HepG2 (cell line): Measurements from ENCODE around the gene CACNA1H. TPM values are rescaled to one million over a fixed set of nuclear protein-coding genes. Genes with fewer than 3 reads are reported as not detected.

Source experiments
- ATAC-seq: fragments of 200-7000 bp; cut with Tn5 transposase; 3 replicates; pipeline ENCODE4 v1.9.1; 2020; ENCODE audit warnings: mild to moderate bottlenecking, moderate library complexity
- BruUV-seq: library from RNA; stranded (reverse); fragments of 400-500 nt; replicated peaks from 2 replicates; lab custom pipeline; 2021; lab: Mats Ljungman, UMichigan
- CTCF ChIA-PET: fragments of 300-600 bp; formaldehyde crosslinking; extraction: SDS; loops from one replicate; lab custom pipeline; 2021; ENCODE audit warnings: low total read pairs, inconsistent platforms, low intra/inter-chr PET ratio; lab: Yijun Ruan, JAX
- POLR2A ChIA-PET: fragments of 350-600 bp; sonication (Branson Sonifier 250); formaldehyde crosslinking; loops from one replicate; lab custom pipeline; 2020; ENCODE audit warnings: antibody characterized with exemption, inconsistent platforms; lab: Yijun Ruan, JAX
- DNase-seq: peaks from one replicate; pipeline ENCODE4 v3.0.0-alpha.2; 2015; ENCODE audit warnings: low spot score
- FAIRE-seq: peaks from 3 replicates; lab custom pipeline; 2011; peaks lifted over from hg19 to GRCh38; lab: Jason Lieb, UNC
- H2AFZ ChIP-seq: one replicate; pipeline ENCODE4 v1.6.1; 2011; ENCODE audit warnings: low read length, inconsistent platforms
- H3K27ac ChIP-seq: fragments of 300-600 bp; 3 replicates; pipeline ENCODE4 v1.8.0; 2011; ENCODE audit warnings: mixed run types, mild to moderate bottlenecking, mixed read lengths, low read length, inconsistent platforms; ENCODE audit not compliant: insufficient read depth; ENCODE audit errors: extremely low read length
- H3K27me3 ChIP-seq, 2 experiments: fragments of 200-600 bp in 1 of 2; 2 replicates in 1 of 2; 3 replicates in 1 of 2; pipeline versions ENCODE4 v1.6.0 to v1.8.0; 2011; ENCODE audit warnings: low read length in 2 of 2, mild to moderate bottlenecking in 2 of 2, moderate library complexity in 2 of 2, inconsistent platforms in 1 of 2; ENCODE audit not compliant: insufficient read depth in 2 of 2, control insufficient read depth in 1 of 2
- H3K36me3 ChIP-seq, 2 experiments: fragments of 200-600 bp in 1 of 2; replicated peaks in 1 of 2; 2 replicates in 1 of 2; 3 replicates in 1 of 2; pipeline versions ENCODE4 v1.5.1 to v1.8.0; 2011; ENCODE audit warnings: low read length in 2 of 2, inconsistent platforms in 1 of 2; ENCODE audit not compliant: insufficient read depth in 2 of 2, control insufficient read depth in 1 of 2
- H3K4me1 ChIP-seq: 2 replicates; pipeline ENCODE4 v1.5.1; 2012; ENCODE audit warnings: low read length, inconsistent platforms; ENCODE audit not compliant: insufficient read depth
- H3K4me2 ChIP-seq: 2 replicates; pipeline ENCODE4 v1.6.0; 2011; ENCODE audit warnings: low read depth, low read length, inconsistent platforms
- H3K4me3 ChIP-seq, 3 experiments: fragments of 200-600 bp in 1 of 3; sonication (generic), shearing (Covaris generic) in 1 of 3; replicated peaks in 1 of 3; 2 replicates each; pipeline ENCODE4 v1.5.1; 2011 to 2016; ENCODE audit warnings: low read length in 3 of 3, inconsistent platforms in 2 of 3, low read depth in 2 of 3, mild to moderate bottlenecking in 2 of 3, control low read depth in 1 of 3, mixed read lengths in 1 of 3; ENCODE audit not compliant: insufficient read depth in 1 of 3
- H3K79me2 ChIP-seq: one replicate; pipeline ENCODE4 v1.6.1; 2011; ENCODE audit warnings: low read length, inconsistent platforms; ENCODE audit not compliant: insufficient read depth
- H3K9ac ChIP-seq: 2 replicates; pipeline ENCODE4 v1.6.0; 2011; ENCODE audit warnings: mild to moderate bottlenecking, low read depth, low read length, inconsistent platforms; ENCODE audit not compliant: insufficient read depth
- H3K9me3 ChIP-seq: 2 replicates; pipeline ENCODE4 v1.5.1; 2012; ENCODE audit warnings: mild to moderate bottlenecking, low read length
- H4K20me1 ChIP-seq: 2 replicates; pipeline ENCODE4 v1.6.0; 2011; ENCODE audit warnings: inconsistent platforms, mild to moderate bottlenecking, low read length, moderate library complexity; ENCODE audit not compliant: insufficient read depth
- ARNTL ChIP-seq: sonication (generic); formaldehyde crosslinking; IDR thresholded peaks from 2 replicates; pipeline ENCODE4 v1.4.0; 2020; ENCODE audit warnings: mild to moderate bottlenecking, missing genetic modification reagents
- CBFB ChIP-seq: sonication (generic); formaldehyde crosslinking; IDR thresholded peaks from 2 replicates; pipeline ENCODE4 v1.4.0; 2020; ENCODE audit warnings: missing genetic modification reagents
- CBX1 ChIP-seq: IDR thresholded peaks from one replicate; pipeline ENCODE4 v1.6.1; 2016; ENCODE audit warnings: antibody characterized with exemption, low read depth
- ETV5 ChIP-seq: IDR thresholded peaks from 2 replicates; pipeline ENCODE4 v1.6.1; 2018; ENCODE audit warnings: missing biosample characterization, missing genetic modification reagents, inconsistent platforms, borderline replicate concordance
- FOXA3 ChIP-seq: IDR thresholded peaks from 2 replicates; pipeline ENCODE4 v1.6.1; 2016; ENCODE audit warnings: missing genetic modification reagents, missing compliant biosample characterization
- GATAD2A ChIP-seq: IDR thresholded peaks from 2 replicates; pipeline ENCODE4 v1.6.1; 2016
- HOXA9 ChIP-seq: sonication (generic); formaldehyde crosslinking; IDR thresholded peaks from 2 replicates; pipeline ENCODE4 v1.8.1; 2022; ENCODE audit warnings: missing genetic modification reagents, mild to moderate bottlenecking, moderate library complexity, borderline replicate concordance
- KDM3A ChIP-seq: IDR thresholded peaks from 2 replicates; pipeline ENCODE4 v1.6.1; 2018; ENCODE audit warnings: low read depth, missing compliant biosample characterization
- MAFK ChIP-seq, 2 experiments: IDR thresholded peaks in 1 of 2; conservative IDR thresholded peaks in 1 of 2; 2 replicates each; pipeline ENCODE4 v1.6.1; 2011; ENCODE audit warnings: improper control_type of control experiment in 2 of 2, low read length in 2 of 2
- MTF2 ChIP-seq: sonication (generic); formaldehyde crosslinking; IDR thresholded peaks from 2 replicates; pipeline ENCODE4 v1.5.0; 2020; ENCODE audit warnings: missing genetic modification reagents, borderline replicate concordance
- NBN ChIP-seq: fragments of 450-650 bp; conservative IDR thresholded peaks from 2 replicates; pipeline ENCODE4 v1.6.1; 2017
- NR2F6 ChIP-seq, 2 experiments: IDR thresholded peaks; 2 replicates each; pipeline ENCODE4 v1.6.1; 2016; ENCODE audit warnings: antibody characterized with exemption in 1 of 2, mild to moderate bottlenecking in 1 of 2
- SP4 ChIP-seq: sonication (generic); formaldehyde crosslinking; IDR thresholded peaks from 2 replicates; pipeline ENCODE4 v1.8.1; 2023; ENCODE audit warnings: mild to moderate bottlenecking, missing genetic modification reagents
- ZFP41 ChIP-seq: sonication (generic); formaldehyde crosslinking; IDR thresholded peaks from 2 replicates; pipeline ENCODE4 v1.4.0; 2020; ENCODE audit warnings: mild to moderate bottlenecking, missing genetic modification reagents, borderline replicate concordance
- ZFY ChIP-seq: sonication (generic); formaldehyde crosslinking; IDR thresholded peaks from 2 replicates; pipeline ENCODE4 v1.4.0; 2020; ENCODE audit warnings: missing genetic modification reagents
- ZMAT3 ChIP-seq: sonication (generic); formaldehyde crosslinking; conservative IDR thresholded peaks from 2 replicates; pipeline ENCODE4 v1.7.0; 2021; ENCODE audit warnings: missing genetic modification reagents
- ZMYM3 ChIP-seq: sonication (generic); formaldehyde crosslinking; IDR thresholded peaks from 2 replicates; pipeline ENCODE4 v1.5.1; 2020; ENCODE audit warnings: mild to moderate bottlenecking, missing genetic modification reagents
- ZNF260 ChIP-seq: sonication (generic); formaldehyde crosslinking; IDR thresholded peaks from 2 replicates; pipeline ENCODE4 v1.4.0; 2020; ENCODE audit warnings: missing genetic modification reagents, low read depth, mild to moderate bottlenecking, borderline replicate concordance
- ZNF446 ChIP-seq: sonication (generic); formaldehyde crosslinking; IDR thresholded peaks from 2 replicates; pipeline ENCODE4 v1.5.0; 2020; ENCODE audit warnings: mild to moderate bottlenecking, missing genetic modification reagents
- ZNF589 ChIP-seq: sonication (generic); formaldehyde crosslinking; conservative IDR thresholded peaks from 2 replicates; pipeline ENCODE4 v1.8.0; 2022; ENCODE audit warnings: mild to moderate bottlenecking, moderate library complexity, missing genetic modification reagents
- ZNF75D ChIP-seq: sonication (generic); formaldehyde crosslinking; IDR thresholded peaks from 2 replicates; pipeline ENCODE4 v1.8.1; 2023; ENCODE audit warnings: missing genetic modification reagents, mild to moderate bottlenecking, borderline replicate concordance
- ZNF768 ChIP-seq: sonication (generic); formaldehyde crosslinking; IDR thresholded peaks from 2 replicates; pipeline ENCODE4 v1.4.0; 2020; ENCODE audit warnings: missing genetic modification reagents
- whole genome bisulfite sequencing: methylation state at CpG from one replicate; pipeline ENCODE4 v1.1.6; 2017; ENCODE audit warnings: low lambda C conversion rate; 5-methylcytosine and 5-hydroxymethylcytosine counted together
- in situ Hi-C: cut with HindIII; loops from 2 replicates; pipeline ENCODE4 v1.10.0; 2017; ENCODE audit warnings: low pct_unique_long_range_greater_than_20kb; ENCODE audit not compliant: extremely low pct_ligation_motif_present
- intact Hi-C: fragments of 100-400 bp; cut with micrococcal nuclease; formaldehyde crosslinking; loops from one replicate; pipeline ENCODE4 v1.10.0; 2022; ENCODE audit not compliant: unreplicated experiment
- polyA plus RNA-seq, 8 experiments: library from polyadenylated mRNA; depleted of rRNA in 3 of 8; stranded (reverse) in 7 of 8; unstranded in 1 of 8; fragments of >200 nt; fragmentation: Illumina TruSeq in 4 of 8; extraction: Trizol in 4 of 8; gene quantifications; 2 replicates each; pipeline versions ENCODE4 v1.2.1 to v1.2.3, GENCODE V29; 2011 to 2016; ENCODE audit warnings: low read depth in 4 of 8, missing spikeins in 1 of 8, mixed read lengths in 1 of 8; ENCODE audit not compliant: insufficient read depth in 1 of 8
- total RNA-seq, 5 experiments: library from RNA; depleted of rRNA; stranded (reverse); fragments of >200 nt; fragmentation: Illumina TruSeq; extraction: Trizol; gene quantifications; 2 replicates each; pipeline ENCODE4 v1.2.3, GENCODE V29; 2016; ENCODE audit warnings: low read depth in 1 of 5
- TF ChIP-seq, protein P1 (sequence below): sonication (generic); formaldehyde crosslinking; IDR thresholded peaks from 2 replicates; pipeline ENCODE4 v1.8.1; 2023; ENCODE audit warnings: missing genetic modification reagents, inconsistent platforms, borderline replicate concordance
- TF ChIP-seq, protein P2 (sequence below): sonication (generic); formaldehyde crosslinking; IDR thresholded peaks from 2 replicates; pipeline ENCODE4 v1.8.0; 2022; ENCODE audit warnings: mild to moderate bottlenecking, missing genetic modification reagents; ENCODE audit not compliant: insufficient replicate concordance

Gene CACNA1H
- total and polyA plus RNA-seq, 2 of the 13 experiments (the other 11 are each of a cell fraction or from before 2014, with no cell fraction given) = 0.40 to 1.8 TPM

DNA sequence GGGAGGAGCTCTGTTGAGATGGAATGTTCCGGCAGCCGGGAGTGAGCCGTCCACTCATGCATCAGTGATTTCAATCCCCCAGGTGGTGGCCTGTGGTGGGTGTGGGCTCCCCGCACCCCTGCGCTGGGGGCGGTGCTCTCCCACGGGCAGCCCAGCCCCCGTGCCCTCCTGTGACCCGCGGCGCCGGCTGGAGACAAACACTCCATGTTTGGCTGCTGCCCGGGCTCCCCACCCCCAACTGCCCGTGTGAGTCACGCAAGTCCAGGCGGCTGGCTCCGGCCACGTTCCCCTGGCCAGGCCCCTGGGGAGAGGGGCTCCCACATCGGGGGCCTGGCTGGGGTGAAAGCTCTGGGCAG is 29.4 kb downstream of the CACNA1H start:
- Histone ChIP-seq H3K27ac (no peak overlapping the region), H2AFZ (no peak overlapping the region), H3K9me3 (no peaks in the 10 kb centered on the region), H3K4me1 (peaks cover 27% of the 10 kb centered on the region), H4K20me1 (no peaks in the 10 kb centered on the region), H3K36me3 (no peaks in the 10 kb centered on the region), H3K4me3 (peak overlapping the region in 1 of 3 experiments; percentile 43; a peak in 1 of 6 replicates), H3K27me3 (peaks cover 0 to 34% of the 10 kb centered on the region in 2 experiments; a peak in 4 of 5 replicates), H3K9ac (no peak overlapping the region), H3K79me2 (no peaks in the 10 kb centered on the region), H3K4me2 (peak overlapping the region; percentile 45; the same call in 1 of the 2 replicates)
- peak; percentile 33 for ATAC-seq
- 0% methylated on average over 1 of the region's 19 CpGs for WGBS
- ChIA-PET CTCF (interaction anchor here (0.6 kb wide), 1 partner anchor 76 kb away, joined by 3 read pairs; no protein-coding TSS in a partner anchor), POLR2A (interaction anchor here (0.6 kb wide), 1 partner anchor 496 kb away, joined by 3 read pairs; the partner anchor contains the start of gene JPT2)
- no peak for FAIRE-seq
- intact Hi-C loops = no loop called here
- peak; percentile 62 for DNase-seq
- in situ Hi-C loops = no loop called here
- no TSS peak for BruUV-seq
- no peak for TF ChIP-seq ZMYM3 (CRISPR knock-in tag)
- TF ChIP-seq NR2F6 (IDR thresholded peaks at IDR 0.05) = no peak
- peak; percentile 52; the same call in 1 of the 2 replicates for TF ChIP-seq NR2F6 (CRISPR knock-in tag; IDR thresholded peaks at IDR 0.05)
- TF ChIP-seq FOXA3 (CRISPR knock-in tag) = 0 out of 2 replicates have a peak, but pooled peaks have one; percentile 13
- no peak for TF ChIP-seq HOXA9 (CRISPR knock-in tag)
- no peak for TF ChIP-seq KDM3A (CRISPR knock-in tag)
- 0 out of 2 replicates have a peak, but pooled peaks have one; percentile 11 for TF ChIP-seq ETV5 (CRISPR knock-in tag)
- TF ChIP-seq ARNTL = no peak
- TF ChIP-seq ZFP41 (CRISPR knock-in tag) = no peak
- no peak for TF ChIP-seq ZFY
- TF ChIP-seq MTF2 (CRISPR knock-in tag) = no peak
- TF ChIP-seq ZNF260 (CRISPR knock-in tag) = no peak
- TF ChIP-seq, protein P1, sequence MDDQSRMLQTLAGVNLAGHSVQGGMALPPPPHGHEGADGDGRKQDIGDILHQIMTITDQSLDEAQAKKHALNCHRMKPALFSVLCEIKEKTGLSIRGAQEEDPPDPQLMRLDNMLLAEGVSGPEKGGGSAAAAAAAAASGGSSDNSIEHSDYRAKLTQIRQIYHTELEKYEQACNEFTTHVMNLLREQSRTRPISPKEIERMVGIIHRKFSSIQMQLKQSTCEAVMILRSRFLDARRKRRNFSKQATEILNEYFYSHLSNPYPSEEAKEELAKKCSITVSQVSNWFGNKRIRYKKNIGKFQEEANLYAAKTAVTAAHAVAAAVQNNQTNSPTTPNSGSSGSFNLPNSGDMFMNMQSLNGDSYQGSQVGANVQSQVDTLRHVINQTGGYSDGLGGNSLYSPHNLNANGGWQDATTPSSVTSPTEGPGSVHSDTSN = no peak
- TF ChIP-seq, protein P2, sequence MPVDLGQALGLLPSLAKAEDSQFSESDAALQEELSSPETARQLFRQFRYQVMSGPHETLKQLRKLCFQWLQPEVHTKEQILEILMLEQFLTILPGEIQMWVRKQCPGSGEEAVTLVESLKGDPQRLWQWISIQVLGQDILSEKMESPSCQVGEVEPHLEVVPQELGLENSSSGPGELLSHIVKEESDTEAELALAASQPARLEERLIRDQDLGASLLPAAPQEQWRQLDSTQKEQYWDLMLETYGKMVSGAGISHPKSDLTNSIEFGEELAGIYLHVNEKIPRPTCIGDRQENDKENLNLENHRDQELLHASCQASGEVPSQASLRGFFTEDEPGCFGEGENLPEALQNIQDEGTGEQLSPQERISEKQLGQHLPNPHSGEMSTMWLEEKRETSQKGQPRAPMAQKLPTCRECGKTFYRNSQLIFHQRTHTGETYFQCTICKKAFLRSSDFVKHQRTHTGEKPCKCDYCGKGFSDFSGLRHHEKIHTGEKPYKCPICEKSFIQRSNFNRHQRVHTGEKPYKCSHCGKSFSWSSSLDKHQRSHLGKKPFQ = no peak
- TF ChIP-seq ZNF768 (CRISPR knock-in tag) = no peak
- no peak for TF ChIP-seq ZMAT3 (CRISPR knock-in tag)
- no peak for TF ChIP-seq ZNF589
- no peak for TF ChIP-seq ZNF75D
- no peak for TF ChIP-seq CBFB (CRISPR knock-in tag)
- TF ChIP-seq SP4 (CRISPR knock-in tag) = no peak
- TF ChIP-seq NBN = no peak
- TF ChIP-seq ZNF446 (CRISPR knock-in tag) = no peak
- peak; percentile 63 for TF ChIP-seq GATAD2A (CRISPR knock-in tag)
- no peak for TF ChIP-seq CBX1
- no peak for TF ChIP-seq MAFK (conservative IDR thresholded peaks at IDR 0.05 in 1 of 2, IDR thresholded peaks at IDR 0.05 in 1 of 2; ENCODE audit: low read length in 2 of 2)
